ENCODE data around the gene RPL36. TPM values are rescaled to one million over a fixed set of nuclear protein-coding genes. Genes with fewer than 3 reads are reported as not detected.

RPL36 gene
- polyA plus RNA-seq = 2,640 TPM

DNA sequence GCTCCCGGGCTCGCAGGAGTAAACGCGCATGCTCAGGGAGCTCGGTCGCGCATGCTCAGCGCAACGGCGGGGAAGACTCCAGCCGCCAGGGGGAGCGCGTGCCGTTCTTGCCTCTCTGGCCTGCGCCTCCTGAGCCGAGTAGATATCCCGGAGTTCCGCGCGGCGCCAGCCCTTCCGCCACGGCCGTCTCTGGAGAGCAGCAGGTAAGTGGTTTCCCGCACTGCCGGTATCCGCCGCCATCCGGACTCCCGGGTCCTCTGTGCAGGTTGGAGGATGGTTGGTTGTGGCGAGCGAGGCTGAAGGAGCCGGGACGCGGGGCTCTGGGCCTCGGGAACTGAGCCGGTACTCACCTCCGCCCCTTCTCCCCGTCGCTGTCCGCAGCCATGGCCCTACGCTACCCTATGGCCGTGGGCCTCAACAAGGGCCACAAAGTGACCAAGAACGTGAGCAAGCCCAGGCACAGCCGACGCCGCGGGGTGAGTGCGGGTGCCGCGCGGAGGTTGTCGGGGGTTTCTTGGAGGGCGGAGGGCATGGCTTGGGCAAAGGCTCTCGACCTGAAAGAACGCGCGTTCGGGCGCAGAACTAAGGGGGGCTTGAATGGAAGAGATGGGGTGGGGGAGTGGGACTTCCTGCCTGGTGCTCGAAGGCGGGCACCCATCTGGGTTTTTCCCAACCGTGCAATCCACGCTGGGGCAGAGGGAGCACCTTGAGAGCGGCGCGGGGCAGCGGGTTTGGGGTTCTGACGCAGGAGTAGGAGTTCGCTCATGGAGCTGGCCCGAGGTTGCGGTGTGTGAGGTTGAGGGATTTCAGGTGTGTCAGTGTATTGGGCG lies at the start of gene RPL36:
RPL36 (plus strand) TSS at position 171 of the 830 bp plus-strand sequence; CDS start at position 384, 213 bp downstream.
- Mint-ChIP-seq H3K4me1 (peaks cover 16 to 24% (median 22%) of the 10 kb centered on the region in 3 donors), H3K4me3 (peak within 1 kb of the TSS; percentile 90 to 97 (median 96)), H3K27me3 (no peaks in the 10 kb centered on the region), H3K36me3 (no peaks in the 10 kb centered on the region), H3K27ac (peak within 1 kb of the TSS; percentile 91 to 98 (median 97)), H3K9me3 (no peaks in the 10 kb centered on the region)

DNA sequence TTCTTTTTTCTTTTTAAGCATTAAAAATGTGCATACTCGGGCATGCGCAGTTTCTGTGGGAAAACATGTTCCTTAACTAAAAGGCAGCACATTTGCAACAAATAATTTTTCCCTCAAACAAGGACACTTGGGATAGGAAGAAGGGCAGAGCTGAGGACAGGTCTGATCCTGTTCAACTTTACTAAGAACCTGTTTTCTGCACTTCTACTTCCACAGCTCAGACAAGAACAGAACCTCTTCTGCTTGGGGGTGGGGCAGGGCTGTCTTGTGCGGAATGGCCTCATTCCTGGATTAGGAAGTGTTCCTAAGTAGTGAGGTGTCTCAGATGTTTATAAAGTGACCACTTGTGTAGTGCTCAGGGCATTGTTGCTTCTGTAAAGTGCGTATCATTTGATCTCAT lies 48.9 kb upstream of the RPL36 start:
- H3K4me1 Mint-ChIP-seq = peaks cover 15 to 18% (median 17%) of the 10 kb centered on the region in 3 donors
- peaks cover 4% of the 10 kb centered on the region for H3K36me3 Mint-ChIP-seq
- H3K27me3 Mint-ChIP-seq = no peaks in the 10 kb centered on the region
- no peak overlapping the region for H3K4me3 Mint-ChIP-seq
- H3K9me3 Mint-ChIP-seq = no peaks in the 10 kb centered on the region
- no peak overlapping the region for H3K27ac Mint-ChIP-seq

DNA sequence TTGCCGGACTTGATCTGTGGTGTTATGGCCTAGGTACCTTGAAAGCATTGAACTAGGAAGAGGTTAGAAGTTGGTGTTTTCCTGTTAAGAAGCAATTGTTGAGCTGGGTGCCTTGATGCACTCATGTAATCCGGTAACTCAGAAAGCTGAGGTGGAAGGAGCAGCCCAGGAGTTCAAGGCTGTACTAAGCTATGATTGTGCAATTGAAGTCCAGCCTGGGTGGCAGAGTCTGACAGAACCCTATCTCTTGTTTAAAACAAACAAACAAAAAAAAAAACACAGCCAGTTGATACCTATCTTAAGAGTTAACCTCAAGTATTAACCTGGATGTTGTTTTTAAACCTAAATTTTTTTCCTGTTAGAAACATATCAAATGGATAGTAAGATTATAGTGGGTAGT lies 47.9 kb upstream of the RPL36 start:
- Mint-ChIP-seq H3K9me3 (no peaks in the 10 kb centered on the region), H3K4me3 (no peak overlapping the region), H3K4me1 (peaks cover 15 to 18% (median 17%) of the 10 kb centered on the region in 3 donors), H3K27ac (no peak overlapping the region), H3K36me3 (peaks cover 4% of the 10 kb centered on the region), H3K27me3 (no peaks in the 10 kb centered on the region)

DNA sequence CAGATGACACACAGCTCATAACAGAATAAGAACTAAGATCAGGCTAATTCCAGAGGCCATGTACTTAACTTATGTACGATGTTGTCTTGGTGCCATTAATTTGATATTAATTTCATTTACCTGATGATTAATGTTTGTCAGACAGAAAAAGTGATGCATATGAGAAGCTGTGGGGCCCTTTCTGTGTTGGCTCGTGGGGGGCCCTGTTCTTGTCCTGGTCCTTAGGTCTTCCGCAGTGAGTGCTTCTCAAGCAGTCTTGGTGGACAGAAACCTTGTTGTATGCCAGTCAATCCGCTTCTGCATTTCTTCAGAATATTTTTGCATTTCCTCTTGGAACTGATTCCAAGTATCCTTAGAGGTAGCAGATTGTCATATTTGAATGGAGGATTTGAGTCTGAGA lies 47.0 kb upstream of the RPL36 start:
- no peak overlapping the region for H3K4me3 Mint-ChIP-seq
- H3K9me3 Mint-ChIP-seq = no peaks in the 10 kb centered on the region
- peaks cover 7% of the 10 kb centered on the region for H3K36me3 Mint-ChIP-seq
- H3K27ac Mint-ChIP-seq = peak overlapping the region in 1 of 3 donors; percentile 71
- no peaks in the 10 kb centered on the region for H3K27me3 Mint-ChIP-seq
- H3K4me1 Mint-ChIP-seq = peaks cover 12 to 16% (median 12%) of the 10 kb centered on the region in 3 donors

DNA sequence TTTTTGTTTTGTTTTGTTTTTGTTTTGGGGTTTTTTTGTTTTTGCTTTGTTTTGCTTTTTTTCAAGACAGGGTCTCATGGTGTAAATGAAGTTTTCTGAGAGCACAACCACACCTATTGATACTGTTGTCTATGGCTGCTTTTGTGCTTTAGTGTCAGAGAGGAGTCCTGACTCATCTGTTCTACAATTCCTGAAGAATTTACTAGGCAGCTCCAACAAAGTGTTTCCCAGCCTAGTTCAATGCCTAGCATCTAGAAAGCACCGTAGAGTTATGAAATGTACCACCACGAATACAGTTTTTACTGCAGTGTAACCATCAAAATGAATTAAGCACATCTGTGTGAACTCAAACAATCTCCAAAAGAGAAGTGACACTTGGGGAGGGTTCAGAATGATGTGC lies 46.1 kb upstream of the RPL36 start:
- no peak overlapping the region for H3K4me3 Mint-ChIP-seq
- H3K9me3 Mint-ChIP-seq = no peaks in the 10 kb centered on the region
- H3K27ac Mint-ChIP-seq = peak overlapping the region in 1 of 3 donors; percentile 71
- peaks cover 10% of the 10 kb centered on the region for H3K36me3 Mint-ChIP-seq
- no peaks in the 10 kb centered on the region for H3K27me3 Mint-ChIP-seq
- H3K4me1 Mint-ChIP-seq = peaks cover 12 to 19% (median 12%) of the 10 kb centered on the region in 3 donors

DNA sequence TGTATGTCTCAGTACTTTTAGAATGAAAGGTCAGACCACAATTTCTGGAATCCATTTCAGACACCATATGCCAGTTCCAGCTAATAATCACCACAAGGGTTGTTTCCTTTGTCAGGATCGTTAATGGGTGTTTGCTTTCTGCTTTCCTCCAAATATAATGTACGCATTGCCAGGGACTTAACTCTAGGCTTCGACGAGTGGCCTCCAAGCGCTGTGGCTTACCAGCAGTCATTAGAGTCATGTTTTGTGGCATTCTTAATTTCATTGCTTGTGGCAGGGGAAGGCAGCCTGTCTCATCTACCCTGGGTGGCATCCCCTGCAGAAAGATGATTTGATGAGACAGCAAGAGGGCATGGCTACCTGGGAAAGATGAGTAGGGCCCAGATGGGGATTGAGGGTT lies 44.7 kb upstream of the RPL36 start:
- H3K9me3 Mint-ChIP-seq = no peaks in the 10 kb centered on the region
- peaks cover 10% of the 10 kb centered on the region for H3K36me3 Mint-ChIP-seq
- no peak overlapping the region for H3K27ac Mint-ChIP-seq
- no peaks in the 10 kb centered on the region for H3K27me3 Mint-ChIP-seq
- no peak overlapping the region for H3K4me3 Mint-ChIP-seq
- H3K4me1 Mint-ChIP-seq = peaks cover 10 to 19% (median 10%) of the 10 kb centered on the region in 3 donors

DNA sequence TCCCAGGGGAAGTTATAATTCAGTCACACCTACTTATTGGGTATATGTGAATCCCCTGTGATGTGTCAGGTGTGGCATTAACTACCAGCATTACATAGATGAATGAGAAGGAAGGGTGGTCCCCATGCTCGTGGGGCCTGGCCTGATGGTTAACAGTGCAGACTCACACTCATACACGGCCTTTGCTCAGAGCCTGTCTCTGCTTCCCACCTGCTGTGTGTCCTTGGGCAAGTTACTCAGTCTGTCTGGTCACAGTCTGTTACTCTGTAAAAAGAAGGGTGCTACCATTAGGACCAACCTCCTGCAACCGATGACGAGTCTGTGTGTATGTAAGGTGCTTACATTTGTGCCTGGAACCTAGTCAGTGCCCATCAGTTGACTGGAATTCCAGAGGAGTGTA lies 43.4 kb upstream of the RPL36 start:
- Mint-ChIP-seq H3K36me3 (peaks cover 8% of the 10 kb centered on the region), H3K9me3 (no peaks in the 10 kb centered on the region), H3K4me3 (no peak overlapping the region), H3K27ac (peak overlapping the region in 1 of 3 donors; percentile 59), H3K4me1 (peaks cover 7 to 14% (median 7%) of the 10 kb centered on the region in 3 donors), H3K27me3 (no peaks in the 10 kb centered on the region)

DNA sequence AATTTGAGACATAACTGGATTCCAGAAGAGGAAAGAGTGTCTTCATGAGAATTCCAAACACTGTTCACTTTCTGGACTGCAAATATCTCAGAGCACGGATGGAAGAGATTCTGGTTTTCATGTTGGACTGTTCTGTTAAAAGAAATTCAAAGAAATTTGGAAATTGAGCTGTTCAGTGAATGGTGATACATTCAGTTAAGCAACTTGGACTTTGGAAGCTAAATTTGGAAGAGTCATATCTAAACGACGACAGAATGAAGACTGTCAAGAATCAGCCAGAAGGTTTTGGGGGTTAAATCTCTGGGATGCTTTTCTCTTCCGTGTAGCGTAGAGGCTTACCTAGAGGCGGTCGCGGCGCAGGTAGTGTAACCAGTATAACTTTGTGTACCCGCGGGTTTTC lies 41.6 kb upstream of the RPL36 start:
- H3K27me3 Mint-ChIP-seq = no peaks in the 10 kb centered on the region
- peaks cover 8% of the 10 kb centered on the region for H3K36me3 Mint-ChIP-seq
- peaks cover 7 to 14% (median 7%) of the 10 kb centered on the region in 3 donors for H3K4me1 Mint-ChIP-seq
- H3K27ac Mint-ChIP-seq = no peak overlapping the region
- no peak overlapping the region for H3K4me3 Mint-ChIP-seq
- H3K9me3 Mint-ChIP-seq = no peaks in the 10 kb centered on the region

DNA sequence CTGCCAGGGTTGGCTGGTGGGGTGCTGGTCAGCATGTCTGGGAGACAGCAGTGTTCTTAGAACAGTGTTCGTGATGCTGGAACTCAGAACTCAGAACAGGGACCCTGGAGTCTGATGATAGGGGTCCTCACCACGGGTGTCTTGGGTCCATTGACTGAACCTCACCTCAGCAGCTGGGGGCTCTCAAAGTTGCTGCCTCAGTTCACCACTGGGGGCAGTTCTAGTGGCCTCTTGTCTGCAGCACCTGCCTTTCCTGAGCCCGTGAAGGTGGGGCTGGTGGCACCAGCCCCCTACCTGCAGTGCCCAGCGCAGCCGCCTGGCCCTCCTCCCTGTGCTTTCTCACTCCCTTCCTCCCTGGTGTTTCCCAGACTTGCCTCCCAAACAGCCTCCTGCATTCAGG lies 38.7 kb upstream of the RPL36 start:
- Mint-ChIP-seq H3K36me3 (peaks cover 9% of the 10 kb centered on the region), H3K27ac (peak overlapping the region in 1 of 3 donors; percentile 23), H3K9me3 (no peaks in the 10 kb centered on the region), H3K4me3 (no peak overlapping the region), H3K4me1 (peaks cover 0 to 4% (median 2%) of the 10 kb centered on the region in 3 donors), H3K27me3 (no peaks in the 10 kb centered on the region)

DNA sequence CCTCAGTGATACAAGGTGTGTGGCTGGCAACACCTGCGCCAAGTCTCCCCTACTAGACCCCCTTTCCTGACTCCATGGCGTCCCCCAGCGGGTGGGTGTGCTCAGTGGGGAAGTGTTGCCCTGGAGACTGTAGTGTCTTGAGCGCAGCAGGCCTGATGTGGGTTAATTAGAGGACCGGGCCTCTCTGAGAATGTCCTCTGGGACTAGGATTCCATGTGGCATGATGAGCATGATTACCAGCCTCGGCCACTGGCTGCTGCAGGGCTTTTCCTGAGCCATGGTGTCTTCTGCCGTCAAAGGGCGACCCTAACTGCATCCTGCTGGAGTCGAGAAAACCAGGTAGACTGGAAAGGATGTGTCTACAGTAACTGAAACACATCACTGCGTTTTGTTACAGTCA lies 37.8 kb upstream of the RPL36 start:
- H3K27ac Mint-ChIP-seq = no peak overlapping the region
- H3K4me3 Mint-ChIP-seq = no peak overlapping the region
- H3K9me3 Mint-ChIP-seq = no peaks in the 10 kb centered on the region
- H3K27me3 Mint-ChIP-seq = no peaks in the 10 kb centered on the region
- peaks cover 9% of the 10 kb centered on the region for H3K36me3 Mint-ChIP-seq
- H3K4me1 Mint-ChIP-seq = peaks cover 0 to 4% (median 2%) of the 10 kb centered on the region in 3 donors

DNA sequence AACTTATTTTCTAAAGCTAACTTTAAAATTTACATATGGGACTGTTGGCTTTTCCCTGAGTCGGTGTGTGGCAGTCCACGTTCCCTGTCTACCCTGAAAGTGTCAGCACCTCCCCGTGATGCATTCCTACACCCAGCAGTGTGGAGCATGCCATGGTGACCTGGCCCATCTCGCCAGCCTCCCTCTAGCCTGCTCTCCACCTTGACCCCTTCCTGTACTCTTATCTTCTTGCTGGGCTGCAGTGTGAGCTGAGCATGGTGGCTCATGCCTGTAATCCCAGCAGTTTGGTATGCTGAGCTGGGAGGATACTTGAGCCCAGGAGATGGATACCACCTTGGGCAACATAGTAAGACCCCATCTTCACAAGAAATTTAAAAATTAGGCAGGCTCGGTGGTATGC lies 35.2 kb upstream of the RPL36 start:
- Mint-ChIP-seq H3K36me3 (peaks cover 7% of the 10 kb centered on the region), H3K27ac (no peak overlapping the region), H3K27me3 (no peaks in the 10 kb centered on the region), H3K9me3 (no peaks in the 10 kb centered on the region), H3K4me3 (no peak overlapping the region), H3K4me1 (peaks cover 0 to 4% (median 0%) of the 10 kb centered on the region in 3 donors)

DNA sequence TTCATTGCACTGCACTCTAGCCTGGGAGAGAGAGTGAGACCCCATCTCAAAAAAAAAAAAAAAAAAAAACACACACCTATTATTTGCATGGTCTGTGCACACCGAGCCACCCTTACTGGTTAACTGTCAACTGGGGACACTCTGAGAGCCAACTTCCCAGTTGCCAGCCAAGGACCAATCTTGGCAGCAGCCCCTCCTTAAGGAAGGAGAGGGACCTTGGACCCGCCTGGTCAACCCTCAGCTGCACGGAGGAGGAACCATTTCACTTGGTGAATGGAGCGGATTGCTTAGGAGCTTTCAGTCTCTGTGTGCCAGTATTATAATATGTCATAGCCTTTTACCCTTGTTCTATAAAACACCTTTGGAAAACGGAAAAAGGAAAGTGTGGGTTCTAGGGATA lies 34.7 kb upstream of the RPL36 start:
- H3K9me3 Mint-ChIP-seq = no peaks in the 10 kb centered on the region
- H3K36me3 Mint-ChIP-seq = peaks cover 7% of the 10 kb centered on the region
- peaks cover 0 to 4% (median 0%) of the 10 kb centered on the region in 3 donors for H3K4me1 Mint-ChIP-seq
- H3K27ac Mint-ChIP-seq = no peak overlapping the region
- no peaks in the 10 kb centered on the region for H3K27me3 Mint-ChIP-seq
- H3K4me3 Mint-ChIP-seq = no peak overlapping the region

DNA sequence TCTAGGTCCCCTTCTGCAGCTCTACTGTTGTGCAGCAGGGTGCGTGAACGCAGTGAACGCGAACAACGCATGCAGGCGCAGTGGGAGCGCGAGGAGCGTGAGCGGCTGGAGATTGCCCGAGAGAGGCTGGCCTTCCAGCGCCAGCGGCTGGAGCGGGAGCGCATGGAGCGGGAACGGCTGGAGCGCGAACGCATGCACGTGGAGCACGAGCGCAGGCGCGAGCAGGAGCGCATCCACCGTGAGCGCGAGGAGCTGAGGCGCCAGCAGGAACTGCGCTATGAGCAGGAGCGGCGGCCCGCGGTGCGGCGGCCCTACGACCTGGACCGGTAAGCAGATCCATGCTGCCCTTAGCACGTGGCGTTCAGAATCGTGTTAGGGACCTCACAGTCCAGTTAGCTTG lies 28.6 kb upstream of the RPL36 start:
- Mint-ChIP-seq H3K4me1 (peaks cover 0 to 4% (median 0%) of the 10 kb centered on the region in 3 donors), H3K36me3 (peaks cover 5% of the 10 kb centered on the region), H3K27ac (peak overlapping the region in 2 of 3 donors; percentile 31 to 45), H3K9me3 (no peaks in the 10 kb centered on the region), H3K27me3 (no peaks in the 10 kb centered on the region), H3K4me3 (no peak overlapping the region)

DNA sequence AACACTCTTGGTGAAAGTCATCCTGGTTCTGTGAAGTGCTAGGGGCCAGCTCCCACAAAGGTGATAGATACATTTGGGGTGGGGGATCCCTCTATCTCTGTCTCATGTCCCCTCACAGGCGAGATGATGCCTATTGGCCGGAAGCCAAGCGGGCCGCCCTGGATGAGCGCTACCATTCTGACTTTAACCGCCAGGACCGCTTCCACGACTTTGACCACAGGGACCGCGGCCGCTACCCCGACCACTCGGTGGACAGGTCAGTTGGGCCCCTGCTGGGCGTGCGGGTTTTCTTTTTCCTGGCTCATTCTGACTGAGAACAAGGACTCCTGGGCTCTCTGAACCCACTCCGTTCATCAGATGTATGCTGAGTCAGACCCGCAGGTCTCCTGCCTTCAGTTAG lies 26.2 kb upstream of the RPL36 start:
- Mint-ChIP-seq H3K4me1 (peaks cover 0 to 3% (median 0%) of the 10 kb centered on the region in 3 donors), H3K27ac (no peak overlapping the region), H3K27me3 (no peaks in the 10 kb centered on the region), H3K4me3 (no peak overlapping the region), H3K36me3 (no peaks in the 10 kb centered on the region), H3K9me3 (no peaks in the 10 kb centered on the region)

DNA sequence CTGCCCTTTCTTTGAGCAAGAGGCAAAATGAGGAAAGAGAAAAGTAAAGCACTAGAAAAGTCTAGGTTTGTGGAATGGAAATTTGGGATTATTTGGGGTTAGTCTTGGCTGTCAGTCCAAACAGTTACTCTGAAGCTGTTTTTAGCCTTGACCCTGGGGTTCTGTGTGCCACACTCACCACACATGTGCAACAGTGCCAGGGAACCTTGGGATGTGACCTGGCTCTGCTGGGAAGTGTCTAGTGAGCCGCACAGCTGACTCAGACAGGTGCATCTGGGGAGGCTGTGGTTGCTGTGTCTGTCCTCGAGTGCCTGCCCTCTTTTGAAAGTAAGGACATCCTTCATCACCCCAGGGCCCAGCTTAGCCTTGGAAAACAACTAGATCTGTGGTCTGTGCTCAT lies 25.6 kb upstream of the RPL36 start:
- Mint-ChIP-seq H3K9me3 (no peaks in the 10 kb centered on the region), H3K27ac (no peak overlapping the region), H3K4me1 (peaks cover 0 to 3% (median 0%) of the 10 kb centered on the region in 3 donors), H3K27me3 (no peaks in the 10 kb centered on the region), H3K4me3 (no peak overlapping the region), H3K36me3 (no peaks in the 10 kb centered on the region)
